Neural cell (in vitro differentiated cells): ENCODE results near the gene EN1.

Experiments
- EP300 ChIP-seq: fragments of 450-650 bp; conservative IDR thresholded peaks from 2 replicates; pipeline ENCODE4 v1.6.1; 2014; ENCODE audit warnings: antibody characterized with exemption, mild to moderate bottlenecking, moderate library complexity; ENCODE audit not compliant: poor library complexity, severe bottlenecking
- EZH2 ChIP-seq: fragments of 200-600, 300-800 bp; shearing (Covaris generic), sonication (generic); IDR thresholded peaks from 2 replicates; pipeline ENCODE4 v1.6.1; 2014; ENCODE audit warnings: antibody characterized with exemption, low read length, borderline replicate concordance, mild to moderate bottlenecking; ENCODE audit not compliant: insufficient read depth, poor library complexity, severe bottlenecking
- MXI1 ChIP-seq: fragments of 450-650 bp; conservative IDR thresholded peaks from 2 replicates; pipeline ENCODE4 v1.6.1; 2014; ENCODE audit warnings: antibody characterized with exemption, mild to moderate bottlenecking; ENCODE audit not compliant: poor library complexity, severe bottlenecking
- POLR2AphosphoS5 ChIP-seq: IDR thresholded peaks from 2 replicates; pipeline ENCODE4 v1.6.1; 2012
- RAD21 ChIP-seq: fragments of 450-650 bp; conservative IDR thresholded peaks from 2 replicates; pipeline ENCODE4 v1.6.1; 2014; ENCODE audit warnings: antibody characterized with exemption, mild to moderate bottlenecking, moderate library complexity
- SMC3 ChIP-seq: fragments of 450-650 bp; conservative IDR thresholded peaks from 2 replicates; pipeline ENCODE4 v1.6.1; 2014; ENCODE audit warnings: antibody characterized with exemption, mild to moderate bottlenecking, moderate library complexity; ENCODE audit not compliant: poor library complexity
- TAF1 ChIP-seq: IDR thresholded peaks from 2 replicates; pipeline ENCODE4 v1.6.1; 2012; ENCODE audit warnings: low read depth
- TF ChIP-seq, protein P1 (sequence below): fragments of 450-650 bp; IDR thresholded peaks from 2 replicates; pipeline ENCODE4 v1.5.1; 2014; ENCODE audit warnings: antibody characterized with exemption, mild to moderate bottlenecking, moderate library complexity; ENCODE audit not compliant: poor library complexity, severe bottlenecking
- TF ChIP-seq, protein P2 (sequence below): IDR thresholded peaks from 2 replicates; pipeline ENCODE4 v1.6.1; 2012; ENCODE audit warnings: borderline replicate concordance

DNA sequence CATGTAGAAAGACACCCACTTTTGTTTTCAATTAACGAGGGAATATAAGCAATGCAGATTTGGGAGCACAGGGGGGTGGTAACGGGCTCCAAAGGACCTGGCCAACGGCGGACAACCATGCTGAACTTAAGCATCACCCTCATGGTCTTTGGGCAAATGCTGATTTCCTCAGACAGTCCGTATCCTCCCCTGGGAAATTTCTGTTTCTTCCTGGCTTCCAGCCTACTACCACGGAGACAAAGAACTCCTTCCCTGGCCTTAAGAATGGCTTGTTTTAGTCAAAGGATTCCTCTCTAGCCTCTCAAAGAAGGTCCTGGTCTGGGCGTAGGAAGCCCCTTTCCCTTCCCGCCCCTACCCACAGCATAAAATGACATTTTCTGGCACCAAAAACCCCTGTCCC lies 34.3 kb downstream of the EN1 start:
- TF ChIP-seq EP300 (no peak), RAD21 (no peak), POLR2AphosphoS5 (no peak), SMC3 (no peak), EZH2 (no peak), MXI1 (no peak), TAF1 (no peak)
- TF ChIP-seq, protein P1, sequence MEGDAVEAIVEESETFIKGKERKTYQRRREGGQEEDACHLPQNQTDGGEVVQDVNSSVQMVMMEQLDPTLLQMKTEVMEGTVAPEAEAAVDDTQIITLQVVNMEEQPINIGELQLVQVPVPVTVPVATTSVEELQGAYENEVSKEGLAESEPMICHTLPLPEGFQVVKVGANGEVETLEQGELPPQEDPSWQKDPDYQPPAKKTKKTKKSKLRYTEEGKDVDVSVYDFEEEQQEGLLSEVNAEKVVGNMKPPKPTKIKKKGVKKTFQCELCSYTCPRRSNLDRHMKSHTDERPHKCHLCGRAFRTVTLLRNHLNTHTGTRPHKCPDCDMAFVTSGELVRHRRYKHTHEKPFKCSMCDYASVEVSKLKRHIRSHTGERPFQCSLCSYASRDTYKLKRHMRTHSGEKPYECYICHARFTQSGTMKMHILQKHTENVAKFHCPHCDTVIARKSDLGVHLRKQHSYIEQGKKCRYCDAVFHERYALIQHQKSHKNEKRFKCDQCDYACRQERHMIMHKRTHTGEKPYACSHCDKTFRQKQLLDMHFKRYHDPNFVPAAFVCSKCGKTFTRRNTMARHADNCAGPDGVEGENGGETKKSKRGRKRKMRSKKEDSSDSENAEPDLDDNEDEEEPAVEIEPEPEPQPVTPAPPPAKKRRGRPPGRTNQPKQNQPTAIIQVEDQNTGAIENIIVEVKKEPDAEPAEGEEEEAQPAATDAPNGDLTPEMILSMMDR = no peak
- TF ChIP-seq, protein P2, sequence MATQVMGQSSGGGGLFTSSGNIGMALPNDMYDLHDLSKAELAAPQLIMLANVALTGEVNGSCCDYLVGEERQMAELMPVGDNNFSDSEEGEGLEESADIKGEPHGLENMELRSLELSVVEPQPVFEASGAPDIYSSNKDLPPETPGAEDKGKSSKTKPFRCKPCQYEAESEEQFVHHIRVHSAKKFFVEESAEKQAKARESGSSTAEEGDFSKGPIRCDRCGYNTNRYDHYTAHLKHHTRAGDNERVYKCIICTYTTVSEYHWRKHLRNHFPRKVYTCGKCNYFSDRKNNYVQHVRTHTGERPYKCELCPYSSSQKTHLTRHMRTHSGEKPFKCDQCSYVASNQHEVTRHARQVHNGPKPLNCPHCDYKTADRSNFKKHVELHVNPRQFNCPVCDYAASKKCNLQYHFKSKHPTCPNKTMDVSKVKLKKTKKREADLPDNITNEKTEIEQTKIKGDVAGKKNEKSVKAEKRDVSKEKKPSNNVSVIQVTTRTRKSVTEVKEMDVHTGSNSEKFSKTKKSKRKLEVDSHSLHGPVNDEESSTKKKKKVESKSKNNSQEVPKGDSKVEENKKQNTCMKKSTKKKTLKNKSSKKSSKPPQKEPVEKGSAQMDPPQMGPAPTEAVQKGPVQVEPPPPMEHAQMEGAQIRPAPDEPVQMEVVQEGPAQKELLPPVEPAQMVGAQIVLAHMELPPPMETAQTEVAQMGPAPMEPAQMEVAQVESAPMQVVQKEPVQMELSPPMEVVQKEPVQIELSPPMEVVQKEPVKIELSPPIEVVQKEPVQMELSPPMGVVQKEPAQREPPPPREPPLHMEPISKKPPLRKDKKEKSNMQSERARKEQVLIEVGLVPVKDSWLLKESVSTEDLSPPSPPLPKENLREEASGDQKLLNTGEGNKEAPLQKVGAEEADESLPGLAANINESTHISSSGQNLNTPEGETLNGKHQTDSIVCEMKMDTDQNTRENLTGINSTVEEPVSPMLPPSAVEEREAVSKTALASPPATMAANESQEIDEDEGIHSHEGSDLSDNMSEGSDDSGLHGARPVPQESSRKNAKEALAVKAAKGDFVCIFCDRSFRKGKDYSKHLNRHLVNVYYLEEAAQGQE = no peak
